ENCODE results near the gene TMEM267. TPM values are rescaled to one million over a fixed set of nuclear protein-coding genes. Genes with fewer than 3 reads are reported as not detected.
"Not testable (repeated sequence)": the region's sequence is repeated elsewhere in the genome, so short reads cannot be mapped to it uniquely, and the experiment has no call there.

The TMEM267 gene
- polyA plus RNA-seq, 3 donors: 4.4 to 13.9 (median 11.8) TPM

- Histone ChIP-seq H3K36me3 (replicated peaks in 1 of 2; ENCODE audit: control insufficient read depth in 1 of 2, insufficient read depth in 2 of 2, low read length in 2 of 2) (no peaks in the 10 kb centered on the region), H2AFZ (ENCODE audit: insufficient read depth, low read depth, low read length, poor library complexity, severe bottlenecking) (no peak overlapping the region), H3K9ac (ENCODE audit: insufficient read depth, low read length, poor library complexity, severe bottlenecking) (no peak overlapping the region), H3K4me1 (ENCODE audit: control insufficient read depth in 1 of 2, insufficient read depth in 2 of 2, low read length in 2 of 2) (no peaks in the 10 kb centered on the region), H3K9me3 (replicated peaks in 1 of 2; ENCODE audit: control insufficient read depth in 1 of 2, insufficient read depth in 1 of 2, low read length in 2 of 2) (no peaks in the 10 kb centered on the region), H4K20me1 (ENCODE audit: insufficient read depth, low read length) (no peaks in the 10 kb centered on the region), H3K27ac (ENCODE audit: low read depth in 1 of 2, low read length in 2 of 2) (no peak overlapping the region), H3K4me2 (replicated peaks; ENCODE audit: extremely low read depth, low read length, poor library complexity, severe bottlenecking) (no peak overlapping the region), H3K79me2 (ENCODE audit: insufficient read depth, low read length) (no peaks in the 10 kb centered on the region), H3K27me3 (ENCODE audit: control insufficient read depth in 2 of 2, insufficient read depth in 2 of 2, low read length in 2 of 2) (no peaks in the 10 kb centered on the region), H3K4me3 (replicated peaks in 1 of 3; ENCODE audit: low read depth in 2 of 3, low read length in 3 of 3) (no peak overlapping the region)
- no peaks in the 10 kb centered on the region for H3K9me3 Mint-ChIP-seq
- TF ChIP-seq CTCF (IDR thresholded peaks at IDR 0.05): no peak
- no peaks in the 10 kb centered on the region for H3K36me3 Mint-ChIP-seq
- H3K4me3 Mint-ChIP-seq: no peak overlapping the region
- peaks cover 0 to 4% (median 2%) of the 10 kb centered on the region in 3 donors for H3K27me3 Mint-ChIP-seq (ENCODE audit: low read depth in 3 of 3)
- intact Hi-C loops (cut with micrococcal nuclease): no loop called here
- no peak overlapping the region for H3K27ac Mint-ChIP-seq
- DNase-seq: no peak
- WGBS (ENCODE audit: insufficient coverage): 80% methylated on average over 1 of the region's 2 CpGs
- H3K4me1 Mint-ChIP-seq: peaks cover 5% of the 10 kb centered on the region
Measured at GRCh38 chr5:43425983-43426382, 57.7 kb downstream of the TMEM267 start.

- H4K20me1 ChIP-seq (ENCODE audit: insufficient read depth, low read length); H3K27me3 Mint-ChIP-seq (ENCODE audit: low read depth in 3 of 3); H3K27ac Mint-ChIP-seq; H3K79me2 ChIP-seq (ENCODE audit: insufficient read depth, low read length); H3K9me3 Mint-ChIP-seq; H3K4me1 Mint-ChIP-seq; H3K36me3 Mint-ChIP-seq; H3K4me3 ChIP-seq (replicated peaks in 1 of 3; ENCODE audit: low read depth in 2 of 3, low read length in 3 of 3); H3K27ac ChIP-seq (ENCODE audit: low read depth in 1 of 2, low read length in 2 of 2); H3K4me2 ChIP-seq (replicated peaks; ENCODE audit: extremely low read depth, low read length, poor library complexity, severe bottlenecking); H3K27me3 ChIP-seq (ENCODE audit: control insufficient read depth in 2 of 2, insufficient read depth in 2 of 2, low read length in 2 of 2); H3K9me3 ChIP-seq (replicated peaks in 1 of 2; ENCODE audit: control insufficient read depth in 1 of 2, insufficient read depth in 1 of 2, low read length in 2 of 2); H3K9ac ChIP-seq (ENCODE audit: insufficient read depth, low read length, poor library complexity, severe bottlenecking); DNase-seq; intact Hi-C loops (cut with micrococcal nuclease); H3K4me1 ChIP-seq (ENCODE audit: control insufficient read depth in 1 of 2, insufficient read depth in 2 of 2, low read length in 2 of 2); H3K36me3 ChIP-seq (replicated peaks in 1 of 2; ENCODE audit: control insufficient read depth in 1 of 2, insufficient read depth in 2 of 2, low read length in 2 of 2); H2AFZ ChIP-seq (ENCODE audit: insufficient read depth, low read depth, low read length, poor library complexity, severe bottlenecking); H3K4me3 Mint-ChIP-seq: not testable (repeated sequence)
- WGBS (ENCODE audit: insufficient coverage): 100% methylated on average over 5 of the region's 6 CpGs
Measured at GRCh38 chr5:43423086-43423485, 60.6 kb downstream of the TMEM267 start.
